DLD1 (cell line): ENCODE measurements around the gene SPON1.
"Not testable (repeated sequence)": the region's sequence is repeated elsewhere in the genome, so short reads cannot be mapped to it uniquely, and the experiment has no call there.

ENCODE experiments used
- in situ Hi-C: cut with HindIII; loops from 2 replicates; pipeline ENCODE4 v1.10.0; 2017; ENCODE audit warnings: low sequenced_read_pairs

SPON1 gene

DNA sequence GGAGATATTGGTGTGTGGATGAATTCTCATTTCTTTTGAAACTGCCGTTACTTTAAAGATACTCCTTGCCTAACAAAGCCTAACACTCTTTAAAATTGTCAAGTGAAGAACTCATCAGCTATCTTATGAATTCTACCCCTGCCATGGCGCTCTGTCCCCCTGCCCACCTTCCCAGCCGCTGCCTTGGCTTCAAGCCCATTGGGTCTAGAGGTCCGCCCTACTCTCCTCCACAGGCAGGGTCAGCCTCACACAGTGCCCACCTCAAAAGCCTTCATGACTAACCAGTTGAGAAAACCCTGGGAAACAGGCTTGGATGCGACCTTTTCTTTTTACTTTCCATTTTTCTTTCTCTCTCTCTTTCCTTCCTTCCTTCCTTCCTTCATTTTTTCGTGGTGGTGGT lies 267.9 kb downstream of the SPON1 start:
- in situ Hi-C loops = loop anchor here (25.0 kb wide), 1 partner anchor 468 kb away; no protein-coding TSS in a partner anchor

- in situ Hi-C loops = loop anchor here (25.0 kb wide), 1 partner anchor 470 kb away; no protein-coding TSS in a partner anchor
Measured at GRCh38 chr11:14232652-14233051, 270.1 kb downstream of the SPON1 start.

GRCh38 chr11:14234446-14234845 lies 271.9 kb downstream of the SPON1 start:
- in situ Hi-C loops = loop anchor here (25.0 kb wide), 1 partner anchor 472 kb away; no protein-coding TSS in a partner anchor

GRCh38 chr11:14235701-14236100 lies 273.2 kb downstream of the SPON1 start:
- in situ Hi-C loops = loop anchor here (5.0 to 25.0 kb wide), 2 partner anchors 283 to 473 kb away; no protein-coding TSS in a partner anchor

- in situ Hi-C loops = loop anchor here (5.0 to 25.0 kb wide), 2 partner anchors 285 to 475 kb away; no protein-coding TSS in a partner anchor
Measured at GRCh38 chr11:14237444-14237961, 275.0 kb downstream of the SPON1 start.

DNA sequence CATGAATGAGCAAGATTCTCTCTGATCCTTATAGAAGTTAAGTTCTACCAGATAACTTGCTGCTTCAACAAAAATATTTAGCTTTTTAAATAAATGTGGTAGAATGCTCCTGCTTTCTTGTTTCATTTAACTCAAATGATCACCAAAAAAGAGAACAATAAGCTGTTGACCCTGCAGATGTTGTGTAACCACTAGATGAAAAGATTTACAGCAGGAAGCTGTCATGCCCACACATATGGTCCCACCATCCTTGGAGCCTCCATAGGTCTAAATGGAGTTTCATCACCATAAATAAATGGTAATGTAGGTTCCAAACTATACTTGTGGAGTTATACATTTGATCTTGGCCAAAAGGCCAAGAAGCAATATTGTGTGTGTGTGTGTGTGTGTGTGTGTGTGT lies 277.7 kb downstream of the SPON1 start:
- in situ Hi-C loops = loop anchor here (25.0 kb wide), 1 partner anchor 478 kb away; no protein-coding TSS in a partner anchor

- in situ Hi-C loops = loop anchor here (25.0 kb wide), 1 partner anchor 479 kb away; no protein-coding TSS in a partner anchor
Measured at GRCh38 chr11:14240951-14241350, 278.4 kb downstream of the SPON1 start.

GRCh38 chr11:14242187-14242586 lies 279.7 kb downstream of the SPON1 start:
- in situ Hi-C loops = loop anchor here (25.0 kb wide), 1 partner anchor 480 kb away; no protein-coding TSS in a partner anchor

DNA sequence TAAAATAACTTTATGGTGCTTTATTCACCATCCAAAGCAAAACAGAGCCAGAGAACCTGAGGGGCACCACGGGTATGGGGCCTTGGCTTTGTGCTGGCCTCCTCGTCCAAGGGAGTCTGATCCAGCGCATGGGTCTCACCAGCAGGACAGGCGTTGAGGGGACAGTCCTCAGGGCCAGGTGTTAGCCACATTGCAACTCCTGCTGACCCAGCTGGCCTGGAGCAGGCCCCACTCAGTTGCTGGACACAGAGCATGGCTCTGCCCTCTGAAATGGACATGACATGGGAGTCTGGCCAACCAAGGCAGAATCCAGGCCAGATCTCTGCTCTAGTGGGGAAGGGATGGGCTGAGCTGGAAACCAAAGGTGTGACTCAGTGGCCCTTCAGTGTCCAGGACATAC lies 280.2 kb downstream of the SPON1 start:
- in situ Hi-C loops = loop anchor here (25.0 kb wide), 1 partner anchor 480 kb away; no protein-coding TSS in a partner anchor

DNA sequence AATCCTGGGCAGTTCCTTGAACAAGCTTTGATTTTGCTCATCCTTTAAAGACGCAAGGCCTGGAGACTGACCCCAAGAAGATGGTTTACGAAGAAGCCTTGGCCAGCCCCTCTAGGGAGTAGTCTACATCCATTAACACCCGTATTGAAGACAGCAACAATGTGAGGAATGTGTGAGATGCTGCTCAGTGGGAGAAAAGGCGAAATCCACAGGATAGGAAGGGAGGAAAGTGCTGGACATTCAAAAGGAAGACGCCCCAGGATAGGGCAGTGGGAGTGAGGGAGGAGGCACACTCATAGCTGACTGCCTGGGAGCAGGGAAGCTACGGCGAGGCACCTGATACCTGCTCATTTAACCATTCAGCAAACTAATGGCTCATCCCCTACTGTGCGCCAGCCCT lies 282.4 kb downstream of the SPON1 start:
- in situ Hi-C loops = loop anchor here (25.0 kb wide), 1 partner anchor 483 kb away; no protein-coding TSS in a partner anchor

DNA sequence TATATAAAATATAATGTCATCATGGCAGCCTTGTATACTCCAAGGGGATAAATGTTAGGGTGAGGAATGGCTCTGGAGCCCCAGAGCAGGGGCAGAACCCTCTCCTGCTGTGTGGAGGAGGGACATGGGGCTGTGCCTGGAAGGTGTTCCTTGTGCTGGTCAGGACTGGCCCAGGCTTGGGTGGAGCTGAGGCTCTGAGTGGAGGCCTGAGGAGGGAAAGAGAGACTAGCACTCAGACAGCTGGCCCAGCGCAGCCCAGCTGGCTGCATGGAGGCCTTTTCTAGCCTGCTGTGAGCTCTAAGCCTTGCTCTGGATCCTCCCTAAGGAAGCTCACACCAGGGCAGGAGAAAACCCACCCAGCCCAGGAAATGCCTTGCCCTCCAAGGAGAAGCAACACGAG lies 282.9 kb downstream of the SPON1 start:
- in situ Hi-C loops = loop anchor here (25.0 kb wide), 1 partner anchor 483 kb away; no protein-coding TSS in a partner anchor

GRCh38 chr11:14248580-14248981 lies 286.1 kb downstream of the SPON1 start:
- in situ Hi-C loops = loop anchor here (25.0 kb wide), 1 partner anchor 486 kb away; no protein-coding TSS in a partner anchor

GRCh38 chr11:14249121-14249963 lies 286.8 kb downstream of the SPON1 start:
- in situ Hi-C loops = loop anchor here (25.0 kb wide), 1 partner anchor 487 kb away; no protein-coding TSS in a partner anchor

GRCh38 chr11:14251754-14252153 lies 289.2 kb downstream of the SPON1 start:
- in situ Hi-C loops = no loop called here

GRCh38 chr11:14252501-14252900 lies 290.0 kb downstream of the SPON1 start:
- in situ Hi-C loops = not testable (repeated sequence)

GRCh38 chr11:14253421-14253820 lies 290.9 kb downstream of the SPON1 start:
- in situ Hi-C loops = no loop called here

GRCh38 chr11:14253840-14254239 lies 291.3 kb downstream of the SPON1 start:
- in situ Hi-C loops = no loop called here

DNA sequence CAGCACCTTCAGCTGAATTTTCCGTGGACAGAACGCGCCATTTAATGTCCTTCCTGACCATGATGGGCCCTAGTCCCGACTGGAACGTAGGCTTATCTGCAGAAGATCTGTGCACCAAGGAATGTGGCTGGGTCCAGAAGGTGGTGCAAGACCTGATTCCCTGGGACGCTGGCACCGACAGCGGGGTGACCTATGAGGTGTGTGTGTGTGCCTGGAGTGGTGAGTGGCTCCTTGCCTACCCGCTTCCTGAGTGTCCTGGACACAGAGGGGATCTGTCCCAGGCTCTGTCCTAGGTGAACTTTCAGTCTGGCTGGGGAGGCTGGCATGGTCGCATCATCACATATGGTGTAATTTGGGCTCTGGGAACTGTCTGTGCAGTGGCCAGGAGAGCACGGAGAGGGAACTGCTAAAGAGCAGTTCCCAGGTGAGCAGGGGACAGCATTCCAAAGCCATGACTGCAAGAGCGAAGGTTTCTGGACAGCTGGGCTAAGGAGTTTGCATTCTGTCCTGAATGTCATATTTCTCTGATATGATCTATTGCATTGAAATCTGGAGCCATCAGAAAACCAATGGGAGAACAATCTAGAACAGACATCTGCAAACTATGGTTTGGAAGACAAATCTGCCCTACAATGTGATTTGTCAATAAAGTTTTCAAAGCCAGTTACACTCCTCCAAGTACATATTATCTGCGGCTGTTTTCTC lies 292.2 kb downstream of the SPON1 start:
- in situ Hi-C loops = no loop called here

- in situ Hi-C loops = no loop called here
Measured at GRCh38 chr11:14255238-14255534, 292.7 kb downstream of the SPON1 start.

DNA sequence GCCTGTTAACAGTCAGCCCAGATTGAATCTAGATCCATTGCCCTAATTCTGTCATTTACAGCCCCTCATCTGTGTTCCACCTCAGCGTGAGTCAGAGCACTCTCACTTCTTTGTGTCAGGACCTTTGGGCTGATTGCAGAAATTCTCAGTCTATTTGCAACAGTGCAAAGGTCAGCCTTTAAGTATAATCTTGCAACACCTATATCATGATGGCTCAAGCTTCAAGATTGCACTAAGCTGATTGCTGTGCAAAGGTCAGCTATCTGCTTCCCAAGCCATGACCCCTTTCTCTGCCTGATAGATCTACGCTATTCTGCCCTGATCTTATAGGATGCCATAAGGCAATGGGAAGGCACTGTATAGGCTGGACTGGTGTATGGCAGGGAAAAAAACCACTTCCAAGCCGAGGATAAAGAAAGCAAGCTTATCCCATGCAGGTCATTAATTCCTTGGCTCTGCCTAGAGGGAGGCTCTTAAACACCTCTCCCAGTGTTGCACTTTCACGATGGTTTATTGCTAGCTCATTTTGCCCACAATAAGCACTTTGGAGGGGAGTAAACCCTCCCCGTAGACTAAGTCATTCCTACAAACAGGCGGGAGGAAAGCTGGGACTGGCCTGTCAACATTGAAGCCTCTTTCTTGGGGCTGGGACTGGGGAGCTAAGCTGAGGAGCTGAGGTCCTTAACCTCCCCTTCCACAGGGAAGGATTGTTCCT lies 295.9 kb downstream of the SPON1 start:
- in situ Hi-C loops = no loop called here
